HepG2 (cell line): ENCODE measurements around the gene ZNF20. TPM values are rescaled to one million over a fixed set of nuclear protein-coding genes. Genes with fewer than 3 reads are reported as not detected.

Experiments used
- CERS6 ChIP-seq: sonication (generic); formaldehyde crosslinking; IDR thresholded peaks from 2 replicates; pipeline ENCODE4 v1.5.0; 2020; ENCODE audit warnings: missing genetic modification reagents
- CREB3 ChIP-seq: sonication (generic); formaldehyde crosslinking; IDR thresholded peaks from 2 replicates; pipeline ENCODE4 v1.5.0; 2020; ENCODE audit warnings: missing genetic modification reagents
- EHMT2 ChIP-seq: fragments of 200-600 bp; sonication (generic); IDR thresholded peaks from 2 replicates; pipeline ENCODE4 v1.7.0; 2017; ENCODE audit warnings: antibody characterized with exemption, low read depth, low read length, borderline replicate concordance
- NFKBIZ ChIP-seq: IDR thresholded peaks from 2 replicates; pipeline ENCODE4 v1.6.1; 2018; ENCODE audit warnings: missing genetic modification reagents, missing compliant biosample characterization
- NFYB ChIP-seq: sonication (generic); formaldehyde crosslinking; IDR thresholded peaks from 2 replicates; pipeline ENCODE4 v1.4.0; 2020; ENCODE audit warnings: missing genetic modification reagents
- PAF1 ChIP-seq: IDR thresholded peaks from 2 replicates; pipeline ENCODE4 v1.6.1; 2016; ENCODE audit warnings: missing genetic modification reagents, missing compliant biosample characterization
- RAD21 ChIP-seq: fragments of 450-650 bp; formaldehyde crosslinking; IDR thresholded peaks from 2 replicates; pipeline ENCODE4 v1.5.0; 2020; ENCODE audit warnings: mild to moderate bottlenecking
- SALL1 ChIP-seq: sonication (generic); formaldehyde crosslinking; IDR thresholded peaks from 2 replicates; pipeline ENCODE4 v1.8.0; 2022; ENCODE audit warnings: mild to moderate bottlenecking, missing genetic modification reagents
- SMAD3 ChIP-seq: sonication (generic); formaldehyde crosslinking; IDR thresholded peaks from 2 replicates; pipeline ENCODE4 v1.4.0; 2020; ENCODE audit warnings: missing genetic modification reagents
- SMC3 ChIP-seq: IDR thresholded peaks from 2 replicates; pipeline ENCODE4 v1.6.1; 2011; ENCODE audit warnings: low read length, improper control_type of control experiment
- STAG1 ChIP-seq: sonication (generic); formaldehyde crosslinking; IDR thresholded peaks from 2 replicates; pipeline ENCODE4 v1.4.0; 2020; ENCODE audit warnings: missing genetic modification reagents
- THAP11 ChIP-seq: IDR thresholded peaks from 2 replicates; pipeline ENCODE4 v1.6.1; 2016; ENCODE audit warnings: missing biosample characterization, missing genetic modification reagents
- ZNF607 ChIP-seq: sonication (generic); formaldehyde crosslinking; IDR thresholded peaks from 2 replicates; pipeline ENCODE4 v1.5.1; 2020; ENCODE audit warnings: missing genetic modification reagents, mild to moderate bottlenecking, borderline replicate concordance
- polyA plus RNA-seq, 8 experiments: library from polyadenylated mRNA; depleted of rRNA in 3 of 8; stranded (reverse) in 7 of 8; unstranded in 1 of 8; fragments of >200 nt; fragmentation: Illumina TruSeq in 4 of 8; extraction: Trizol in 4 of 8; gene quantifications; 2 replicates each; pipeline versions ENCODE4 v1.2.1 to v1.2.3, GENCODE V29; 2011 to 2016; ENCODE audit warnings: low read depth in 4 of 8, missing spikeins in 1 of 8, mixed read lengths in 1 of 8; ENCODE audit not compliant: insufficient read depth in 1 of 8
- total RNA-seq, 5 experiments: library from RNA; depleted of rRNA; stranded (reverse); fragments of >200 nt; fragmentation: Illumina TruSeq; extraction: Trizol; gene quantifications; 2 replicates each; pipeline ENCODE4 v1.2.3, GENCODE V29; 2016; ENCODE audit warnings: low read depth in 1 of 5
- TF ChIP-seq, protein P1 (sequence below): sonication (generic); formaldehyde crosslinking; IDR thresholded peaks from 2 replicates; pipeline ENCODE4 v1.5.0; 2020; ENCODE audit warnings: missing genetic modification reagents, mild to moderate bottlenecking, borderline replicate concordance
- TF ChIP-seq, protein P2 (sequence below): sonication (generic); formaldehyde crosslinking; IDR thresholded peaks from 2 replicates; pipeline ENCODE4 v1.5.1; 2020; ENCODE audit warnings: mild to moderate bottlenecking, missing genetic modification reagents

ZNF20 gene
- total and polyA plus RNA-seq, 2 of the 13 experiments (the other 11 are each of a cell fraction or from before 2014, with no cell fraction given) = 1.6 to 8.0 TPM

- TF ChIP-seq, protein P1, sequence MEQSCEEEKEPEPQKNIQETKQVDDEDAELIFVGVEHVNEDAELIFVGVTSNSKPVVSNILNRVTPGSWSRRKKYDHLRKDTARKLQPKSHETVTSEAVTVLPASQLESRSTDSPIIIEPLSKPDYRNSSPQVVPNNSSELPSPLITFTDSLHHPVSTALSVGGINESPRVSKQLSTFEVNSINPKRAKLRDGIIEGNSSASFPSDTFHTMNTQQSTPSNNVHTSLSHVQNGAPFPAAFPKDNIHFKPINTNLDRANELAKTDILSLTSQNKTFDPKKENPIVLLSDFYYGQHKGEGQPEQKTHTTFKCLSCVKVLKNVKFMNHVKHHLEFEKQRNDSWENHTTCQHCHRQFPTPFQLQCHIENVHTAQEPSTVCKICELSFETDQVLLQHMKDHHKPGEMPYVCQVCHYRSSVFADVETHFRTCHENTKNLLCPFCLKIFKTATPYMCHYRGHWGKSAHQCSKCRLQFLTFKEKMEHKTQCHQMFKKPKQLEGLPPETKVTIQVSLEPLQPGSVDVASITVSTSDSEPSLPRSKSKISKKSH = no peak
- peak; percentile 68 for TF ChIP-seq STAG1 (CRISPR knock-in tag)
- TF ChIP-seq, protein P2, sequence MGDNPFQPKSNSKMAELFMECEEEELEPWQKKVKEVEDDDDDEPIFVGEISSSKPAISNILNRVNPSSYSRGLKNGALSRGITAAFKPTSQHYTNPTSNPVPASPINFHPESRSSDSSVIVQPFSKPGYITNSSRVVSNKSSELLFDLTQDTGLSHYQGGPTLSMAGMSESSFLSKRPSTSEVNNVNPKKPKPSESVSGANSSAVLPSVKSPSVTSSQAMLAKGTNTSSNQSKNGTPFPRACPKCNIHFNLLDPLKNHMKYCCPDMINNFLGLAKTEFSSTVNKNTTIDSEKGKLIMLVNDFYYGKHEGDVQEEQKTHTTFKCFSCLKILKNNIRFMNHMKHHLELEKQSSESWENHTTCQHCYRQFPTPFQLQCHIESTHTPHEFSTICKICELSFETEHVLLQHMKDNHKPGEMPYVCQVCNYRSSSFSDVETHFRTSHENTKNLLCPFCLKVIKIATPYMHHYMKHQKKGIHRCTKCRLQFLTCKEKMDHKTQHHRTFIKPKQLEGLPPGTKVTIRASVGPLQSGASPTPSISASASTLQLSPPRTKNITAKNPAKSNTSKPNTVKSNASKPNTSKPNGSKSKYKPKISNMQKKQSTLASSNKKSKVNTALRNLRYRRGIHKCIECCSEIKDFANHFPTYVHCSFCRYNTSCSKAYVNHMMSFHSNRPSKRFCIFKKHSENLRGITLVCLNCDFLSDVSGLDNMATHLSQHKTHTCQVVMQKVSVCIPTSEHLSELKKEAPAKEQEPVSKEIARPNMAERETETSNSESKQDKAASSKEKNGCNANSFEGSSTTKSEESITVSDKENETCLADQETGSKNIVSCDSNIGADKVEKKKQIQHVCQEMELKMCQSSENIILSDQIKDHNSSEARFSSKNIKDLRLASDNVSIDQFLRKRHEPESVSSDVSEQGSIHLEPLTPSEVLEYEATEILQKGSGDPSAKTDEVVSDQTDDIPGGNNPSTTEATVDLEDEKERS (CRISPR knock-in tag) = no peak
- no peak for TF ChIP-seq SMAD3 (CRISPR knock-in tag)
- TF ChIP-seq PAF1 (CRISPR knock-in tag) = no peak
- 0 out of 2 replicates have a peak, but pooled peaks have one; percentile 16 for TF ChIP-seq SALL1 (CRISPR knock-in tag)
- 0 out of 2 replicates have a peak, but pooled peaks have one; percentile 22 for TF ChIP-seq THAP11 (CRISPR knock-in tag)
- no peak for TF ChIP-seq NFKBIZ
- TF ChIP-seq ZNF607 (CRISPR knock-in tag) = no peak
- peak; percentile 58; the same call in 1 of the 2 replicates for TF ChIP-seq EHMT2
- TF ChIP-seq CREB3 (CRISPR knock-in tag) = no peak
- TF ChIP-seq NFYB = no peak
- TF ChIP-seq SMC3 = peak; percentile 59
- no peak for TF ChIP-seq CERS6
- peak; percentile 59 for TF ChIP-seq RAD21
- TF ChIP-seq, all 625 proteins: peak for 11
Measured at GRCh38 chr19:12090807-12091206, 49.3 kb downstream of the ZNF20 start (continued).
